GM19395 (cell line): ENCODE data around the gene ELP4.

Experiments
- ATAC-seq: cut with Tn5 transposase; IDR thresholded peaks from one replicate; pipeline ENCODE4 v1.9.1; 2021; ENCODE audit warnings: mild to moderate bottlenecking, moderate library complexity; ENCODE audit not compliant: unreplicated experiment

ELP4 gene

DNA sequence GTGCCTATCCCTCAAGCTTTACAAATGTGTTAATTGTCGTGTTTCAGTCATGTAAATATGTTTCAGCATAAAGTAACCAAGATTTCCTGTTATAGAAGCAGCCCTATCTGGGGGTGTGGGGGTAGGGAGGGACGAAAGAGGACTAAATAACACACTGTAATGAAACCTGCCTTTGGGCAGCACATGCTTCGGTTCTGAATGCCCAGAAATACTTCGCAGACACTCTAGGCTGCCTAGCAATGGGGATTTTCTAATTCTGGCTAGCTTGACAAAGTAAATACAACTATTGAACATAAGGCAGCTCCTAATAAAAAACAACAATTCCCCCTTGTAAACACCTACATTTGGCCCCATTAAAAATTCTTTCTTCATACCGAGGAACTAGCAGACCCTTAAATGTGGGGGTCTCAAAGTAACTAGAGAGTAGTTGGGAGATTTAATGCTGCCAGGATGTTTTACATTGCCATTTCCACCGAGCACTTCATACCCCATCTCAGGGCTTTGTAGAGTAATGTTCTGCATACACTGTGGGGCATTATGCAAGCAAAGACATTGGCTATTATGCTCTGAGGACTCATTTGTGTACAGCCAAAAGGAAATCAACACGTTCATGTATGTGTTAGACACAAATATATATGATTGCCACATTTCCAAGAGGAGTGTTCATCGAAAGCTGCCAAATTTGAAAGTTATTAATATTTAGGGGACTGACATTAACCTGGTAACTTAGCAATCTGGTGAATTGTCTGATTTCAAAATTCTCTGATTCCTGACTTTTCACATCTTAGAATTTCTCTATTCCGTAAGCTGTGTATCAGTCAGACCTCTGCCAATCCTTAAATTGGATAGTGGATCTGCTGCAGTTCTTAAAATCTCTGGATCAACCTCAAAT, 259.4 kb downstream of the ELP4 start:
- no peak for ATAC-seq

- ATAC-seq, result no peak
Observed at GRCh38 chr11:31770011-31770700, 260.6 kb downstream of the ELP4 start.

DNA sequence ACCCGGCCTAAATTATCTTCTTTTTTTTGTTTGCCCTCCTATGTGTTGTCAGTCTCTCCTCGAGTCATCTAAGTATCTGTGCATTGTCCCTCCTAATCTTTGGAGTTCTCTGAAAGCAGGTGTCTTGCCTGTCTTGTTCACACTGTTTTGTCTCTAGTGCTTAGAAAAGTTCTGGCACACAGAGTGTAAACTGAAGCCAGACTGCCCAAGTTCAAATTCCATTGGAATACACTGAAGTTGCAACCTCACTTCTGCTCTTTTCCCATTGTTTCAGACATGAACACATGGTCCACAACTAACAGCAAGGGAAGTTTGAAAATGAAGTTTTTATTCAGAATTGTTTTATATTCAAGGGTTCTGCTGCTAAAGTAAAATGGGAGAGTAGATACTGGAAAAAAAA, 262.8 kb downstream of the ELP4 start:
- no peak for ATAC-seq

GRCh38 chr11:31779374-31779791, 269.8 kb downstream of the ELP4 start:
- ATAC-seq, result no peak

- ATAC-seq, result no peak
Observed at GRCh38 chr11:31780078-31780477, 270.5 kb downstream of the ELP4 start.

DNA sequence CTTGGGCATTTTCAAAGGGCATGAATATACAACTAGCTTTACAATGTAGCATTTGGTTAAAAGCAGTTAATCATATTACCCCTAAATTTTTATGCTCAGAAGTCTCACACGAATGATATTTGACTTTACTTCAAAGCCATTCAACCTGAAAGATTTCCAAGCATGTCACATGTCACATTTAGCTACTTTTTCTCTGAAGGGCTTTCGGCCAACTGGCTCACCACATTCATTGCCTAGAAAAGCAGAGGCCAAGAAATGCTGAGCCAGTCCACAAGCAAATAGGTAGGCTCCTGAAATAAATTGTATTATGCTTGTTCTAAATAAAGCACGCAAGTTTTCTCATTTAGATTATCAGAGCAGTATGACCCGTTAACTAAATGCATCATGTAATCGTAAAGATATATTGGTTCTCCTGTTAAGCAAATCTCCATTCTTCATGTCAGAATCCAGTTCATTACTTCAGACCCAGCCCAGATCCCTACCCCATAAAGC, 271.0 kb downstream of the ELP4 start:
- ATAC-seq, result no peak

DNA sequence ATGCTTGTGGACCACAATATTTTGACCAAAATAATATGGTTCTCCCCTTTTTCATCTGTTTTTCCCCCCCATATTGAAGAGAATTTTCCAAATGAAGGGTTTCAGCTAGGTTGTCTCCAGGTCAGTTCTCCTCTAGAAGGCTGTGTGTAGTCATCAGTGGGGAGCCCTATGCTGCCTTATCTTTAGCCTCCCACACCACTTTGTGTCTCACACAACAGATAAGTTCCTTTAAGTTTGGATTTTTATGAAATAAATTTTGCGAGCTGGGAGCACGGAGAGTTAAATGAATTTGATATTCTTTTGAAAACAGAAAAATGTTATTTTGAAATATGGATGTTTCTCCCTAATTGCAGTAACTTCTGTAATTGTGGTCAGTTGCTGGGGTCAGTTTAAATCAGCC, 272.7 kb downstream of the ELP4 start:
- ATAC-seq, result no peak

DNA sequence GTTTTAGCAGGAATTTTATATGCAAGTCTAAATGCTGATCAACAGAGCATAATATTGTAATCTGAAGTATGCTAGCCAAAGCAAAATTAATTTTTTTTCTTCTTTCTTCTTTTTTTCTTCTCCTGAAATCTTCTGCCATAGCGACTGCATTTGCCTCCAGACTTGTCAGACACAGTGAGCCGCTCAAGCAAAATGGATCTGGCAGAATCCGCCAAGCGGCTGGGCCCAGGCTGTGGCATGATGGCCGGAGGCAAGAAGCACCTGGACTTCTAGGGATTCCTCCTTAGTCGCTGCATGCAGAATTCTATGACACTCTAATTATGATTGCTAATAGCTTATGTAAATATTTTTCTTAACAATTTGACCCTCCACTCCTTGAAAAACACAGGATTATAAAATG, 273.7 kb downstream of the ELP4 start:
- no peak for ATAC-seq

- no peak for ATAC-seq
Observed at GRCh38 chr11:31784611-31785010, 275.0 kb downstream of the ELP4 start.

DNA sequence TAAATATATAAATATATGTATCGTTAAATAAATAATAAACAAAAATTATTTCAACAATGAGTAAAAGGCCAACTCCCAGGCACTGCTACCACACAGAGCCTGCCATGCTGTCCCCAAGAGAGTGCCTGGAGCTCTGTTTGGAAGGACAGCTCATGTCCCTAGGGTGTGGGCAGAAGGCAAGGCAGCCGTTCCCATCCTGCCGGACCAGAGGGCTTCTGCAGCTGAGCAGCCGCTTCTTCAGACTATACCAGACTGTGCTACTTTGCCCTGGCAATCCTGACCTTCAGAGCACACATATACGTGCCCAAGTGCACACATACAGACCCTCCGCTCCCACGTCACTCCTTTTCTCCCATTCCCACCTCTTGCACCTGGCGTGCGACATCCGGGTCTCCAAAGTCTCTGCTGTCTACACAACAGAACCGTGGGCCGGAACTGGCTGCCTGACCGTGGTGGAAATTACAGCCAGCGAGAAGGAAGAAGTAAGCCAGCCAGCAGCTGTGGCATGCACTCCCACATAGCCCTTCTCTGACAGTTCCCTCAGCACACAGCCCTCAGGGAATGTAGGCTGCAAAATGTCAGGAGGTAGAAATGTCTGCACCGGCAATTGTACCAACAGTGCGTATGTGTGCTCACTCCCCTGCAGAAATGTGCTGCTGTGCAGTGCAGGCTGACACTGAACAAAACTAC, 277.6 kb downstream of the ELP4 start:
- ATAC-seq, result no peak

DNA sequence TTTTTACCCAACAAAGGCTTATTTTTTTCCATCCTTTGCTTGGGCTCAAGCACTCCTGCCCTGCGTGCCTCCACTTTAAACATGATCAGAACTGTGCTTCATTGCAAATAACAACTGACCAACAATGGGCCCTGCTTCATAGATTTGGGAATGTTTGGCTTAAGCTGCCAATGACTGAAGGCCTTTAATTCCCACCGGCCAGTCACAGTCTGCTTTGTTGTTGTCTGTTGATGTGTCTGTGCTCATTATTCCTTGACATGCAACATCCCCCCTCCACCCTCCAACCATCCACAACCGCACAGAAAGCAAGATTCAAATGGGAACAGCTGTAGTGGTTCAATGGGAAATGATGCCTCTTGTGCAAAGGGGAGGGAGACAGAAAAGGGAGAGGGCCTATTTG, 278.5 kb downstream of the ELP4 start:
- no peak for ATAC-seq

DNA sequence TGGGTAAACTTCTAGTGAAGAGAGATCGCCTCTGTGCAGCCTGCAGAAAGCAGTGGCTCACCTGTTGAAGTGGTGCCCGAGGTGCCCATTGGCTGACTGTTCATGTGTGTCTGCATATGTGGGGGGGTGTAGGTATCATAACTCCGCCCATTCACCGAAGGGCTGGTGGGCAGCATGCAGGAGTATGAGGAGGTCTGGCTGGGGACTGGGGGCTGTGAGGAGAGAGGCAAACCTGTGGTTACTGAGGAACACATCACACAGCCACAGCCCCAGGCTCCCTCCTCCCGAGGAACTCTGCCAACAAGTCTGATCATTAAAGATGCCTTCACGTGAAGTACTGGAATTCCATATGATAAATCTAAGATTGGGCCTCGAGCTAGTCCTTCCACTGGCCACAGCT, 281.1 kb downstream of the ELP4 start:
- ATAC-seq, result no peak

DNA sequence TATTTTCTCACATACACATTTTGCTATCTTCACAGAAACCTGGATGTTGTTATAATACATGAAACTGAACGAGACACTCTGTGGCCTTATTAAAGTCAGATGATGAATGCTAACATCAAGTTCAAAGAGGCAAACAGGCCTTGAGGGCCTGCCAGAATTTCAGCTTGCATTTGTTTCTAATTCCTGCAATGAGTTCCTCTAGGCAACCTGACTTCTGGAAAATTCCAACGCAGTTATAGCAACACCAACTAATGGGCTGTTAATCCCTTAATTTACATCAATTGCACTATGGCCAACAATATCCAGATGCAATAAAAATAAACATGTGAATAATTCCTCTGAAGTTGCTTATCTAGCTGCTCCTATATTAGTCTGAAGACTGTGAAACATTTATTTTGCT, 282.5 kb downstream of the ELP4 start:
- ATAC-seq, result no peak

DNA sequence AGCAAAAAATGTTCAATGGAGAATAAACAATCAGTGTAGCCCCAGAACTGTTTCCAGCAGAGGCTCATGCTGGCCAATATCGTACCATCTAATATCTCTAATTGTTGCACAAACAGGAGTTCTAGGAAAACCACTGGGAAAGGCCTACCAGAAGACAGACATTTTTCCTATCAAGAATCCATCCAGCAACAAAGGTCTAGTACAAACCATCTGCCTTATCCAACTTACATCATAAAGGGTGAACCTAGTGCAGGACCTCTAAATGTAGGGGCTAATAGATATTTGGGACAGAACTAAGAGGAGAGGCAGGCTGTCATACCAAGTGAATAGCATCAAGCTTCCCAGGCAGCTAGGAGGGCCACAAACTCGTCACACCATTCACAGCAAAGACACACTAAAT, 282.9 kb downstream of the ELP4 start:
- ATAC-seq, result no peak

- no peak for ATAC-seq
Observed at GRCh38 chr11:31793264-31793663, 283.7 kb downstream of the ELP4 start.

GRCh38 chr11:31794548-31794947, 285.0 kb downstream of the ELP4 start:
- ATAC-seq, result no peak

- no peak for ATAC-seq
Observed at GRCh38 chr11:31795706-31796498, 286.3 kb downstream of the ELP4 start.

- ATAC-seq, result no peak
Observed at GRCh38 chr11:31796499-31797189, 287.1 kb downstream of the ELP4 start.

- no peak for ATAC-seq
Observed at GRCh38 chr11:31797190-31798056, 287.9 kb downstream of the ELP4 start.
